ENCODE measurements around the gene IFI16.

Gene IFI16

GRCh38 chr1:158978730-158979129 lies 31.0 kb upstream of the IFI16 start:
- no peak overlapping the region for H3K27ac ChIP-seq
- TF ChIP-seq, protein P1, sequence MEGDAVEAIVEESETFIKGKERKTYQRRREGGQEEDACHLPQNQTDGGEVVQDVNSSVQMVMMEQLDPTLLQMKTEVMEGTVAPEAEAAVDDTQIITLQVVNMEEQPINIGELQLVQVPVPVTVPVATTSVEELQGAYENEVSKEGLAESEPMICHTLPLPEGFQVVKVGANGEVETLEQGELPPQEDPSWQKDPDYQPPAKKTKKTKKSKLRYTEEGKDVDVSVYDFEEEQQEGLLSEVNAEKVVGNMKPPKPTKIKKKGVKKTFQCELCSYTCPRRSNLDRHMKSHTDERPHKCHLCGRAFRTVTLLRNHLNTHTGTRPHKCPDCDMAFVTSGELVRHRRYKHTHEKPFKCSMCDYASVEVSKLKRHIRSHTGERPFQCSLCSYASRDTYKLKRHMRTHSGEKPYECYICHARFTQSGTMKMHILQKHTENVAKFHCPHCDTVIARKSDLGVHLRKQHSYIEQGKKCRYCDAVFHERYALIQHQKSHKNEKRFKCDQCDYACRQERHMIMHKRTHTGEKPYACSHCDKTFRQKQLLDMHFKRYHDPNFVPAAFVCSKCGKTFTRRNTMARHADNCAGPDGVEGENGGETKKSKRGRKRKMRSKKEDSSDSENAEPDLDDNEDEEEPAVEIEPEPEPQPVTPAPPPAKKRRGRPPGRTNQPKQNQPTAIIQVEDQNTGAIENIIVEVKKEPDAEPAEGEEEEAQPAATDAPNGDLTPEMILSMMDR (IDR thresholded peaks at IDR 0.05), result no peak
- no peak for TF ChIP-seq ZFX (IDR thresholded peaks at IDR 0.05; ENCODE audit: borderline replicate concordance)

GRCh38 chr1:158979229-158979628 lies 30.5 kb upstream of the IFI16 start:
- TF ChIP-seq, protein P1 (IDR thresholded peaks at IDR 0.05), result no peak
- no peak for TF ChIP-seq ZFX (IDR thresholded peaks at IDR 0.05; ENCODE audit: borderline replicate concordance)
- no peak overlapping the region for H3K27ac ChIP-seq

- TF ChIP-seq, protein P1 (IDR thresholded peaks at IDR 0.05), result no peak
- TF ChIP-seq ZFX (IDR thresholded peaks at IDR 0.05; ENCODE audit: borderline replicate concordance), result no peak
These were observed 26.5 kb upstream of the IFI16 start for GRCh38 chr1:158983235-158983634.

DNA sequence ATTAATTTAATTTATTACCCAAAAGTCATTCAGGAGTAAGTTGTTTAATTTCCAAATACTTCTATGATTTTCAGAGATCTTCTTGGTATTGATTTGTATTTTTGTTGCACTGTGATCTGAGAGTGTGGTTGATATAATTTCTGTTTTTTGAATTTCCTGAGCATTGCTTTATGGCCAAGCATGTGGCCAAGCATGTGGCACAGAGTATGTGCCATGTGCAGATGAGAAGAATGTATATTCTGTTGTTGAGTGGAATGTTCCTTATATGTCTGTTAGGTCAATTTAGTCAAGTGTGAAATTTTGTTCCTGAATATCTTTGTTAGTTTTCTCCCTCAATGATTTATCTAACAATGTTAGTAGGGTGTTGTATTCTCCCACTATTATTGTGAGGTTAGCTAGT lies 25.3 kb upstream of the IFI16 start:
- no peak overlapping the region for H3K27ac ChIP-seq
- TF ChIP-seq ZFX (IDR thresholded peaks at IDR 0.05; ENCODE audit: borderline replicate concordance), result no peak
- TF ChIP-seq, protein P1 (IDR thresholded peaks at IDR 0.05), result no peak

More at GRCh38 chr1:158983235-158983634, 26.5 kb upstream of the IFI16 start:
- no peak overlapping the region for H3K27ac ChIP-seq

DNA sequence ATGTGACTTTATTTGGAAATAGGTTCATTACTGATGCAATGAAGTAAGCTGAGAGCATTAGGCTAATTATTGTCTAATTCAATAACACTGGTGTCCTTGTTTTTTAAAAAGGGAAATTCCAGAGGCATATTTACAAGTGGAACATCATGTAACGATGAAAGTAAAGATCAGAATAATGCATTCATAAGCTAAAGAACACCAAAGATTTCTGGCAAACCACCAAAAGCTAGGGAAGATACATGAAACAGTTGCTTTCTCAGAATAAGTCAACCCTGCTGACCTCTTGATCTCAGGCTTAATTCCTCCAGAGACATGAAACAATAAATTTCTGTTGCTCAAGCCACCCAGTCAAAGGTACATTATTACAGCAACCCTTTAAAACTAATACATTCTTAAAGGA lies 20.3 kb upstream of the IFI16 start:
- H3K27ac ChIP-seq, result no peak overlapping the region
- no peak for TF ChIP-seq ZFX (IDR thresholded peaks at IDR 0.05; ENCODE audit: borderline replicate concordance)
- TF ChIP-seq, protein P1 (IDR thresholded peaks at IDR 0.05), result no peak

- no peak for TF ChIP-seq ZFX (IDR thresholded peaks at IDR 0.05; ENCODE audit: borderline replicate concordance)
- TF ChIP-seq, protein P1 (IDR thresholded peaks at IDR 0.05), result no peak
- H3K27ac ChIP-seq, result no peak overlapping the region
These were observed 16.9 kb upstream of the IFI16 start for GRCh38 chr1:158992787-158993312.

- TF ChIP-seq, protein P1 (IDR thresholded peaks at IDR 0.05), result no peak
- no peak for TF ChIP-seq ZFX (IDR thresholded peaks at IDR 0.05; ENCODE audit: borderline replicate concordance)
- H3K27ac ChIP-seq, result no peak overlapping the region
These were observed 12.7 kb upstream of the IFI16 start for GRCh38 chr1:158996998-158997397.

Data from 22Rv1 (cell line).